Transverse colon (tissue), 4 donors: ENCODE data around the gene EXT2.

Experiments used
- CTCF ChIP-seq, 5 experiments: fragments of 200-600 bp in 3 of 5; fragments of 450-650 bp in 2 of 5; sonication (generic) in 3 of 5; IDR thresholded peaks; 1 replicate in 2 of 5; 2 replicates in 3 of 5; pipeline ENCODE4 v1.5.1; 2016 to 2017; ENCODE audit warnings: antibody characterized with exemption in 5 of 5, inconsistent platforms in 3 of 5, mild to moderate bottlenecking in 2 of 5, moderate library complexity in 1 of 5
- POLR2A ChIP-seq: fragments of 450-650 bp; IDR thresholded peaks from one replicate; pipeline ENCODE4 v1.6.1; 2016; ENCODE audit warnings: antibody characterized with exemption, mild to moderate bottlenecking, moderate library complexity
- POLR2AphosphoS5 ChIP-seq, 3 donors: sonication (generic); formaldehyde crosslinking; IDR thresholded peaks; one replicate each; pipeline ENCODE4 v1.6.1; 2016; ENCODE audit warnings: antibody characterized with exemption in 3 of 3

DNA sequence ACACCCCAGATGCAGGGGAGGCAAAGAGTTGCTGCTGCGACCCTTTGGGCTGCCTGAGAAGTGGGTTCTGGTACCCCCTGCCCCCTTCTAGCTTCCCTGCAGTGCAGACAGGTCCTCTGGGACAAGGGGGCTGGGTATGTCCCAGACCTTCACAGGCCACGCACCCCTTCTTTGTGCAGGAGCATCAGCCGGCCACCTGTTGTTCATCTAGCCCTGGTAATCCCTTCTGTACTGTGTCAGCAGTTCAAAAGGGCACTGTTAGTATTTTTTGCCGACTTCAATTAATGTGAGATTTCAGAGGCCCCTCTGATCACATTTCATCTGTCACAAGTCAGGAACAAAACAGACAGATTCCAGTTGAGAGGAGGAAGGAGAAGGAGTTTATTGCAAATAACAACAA lies 164.6 kb downstream of the EXT2 start:
- no peak for TF ChIP-seq POLR2A
- no peak for TF ChIP-seq CTCF (IDR thresholded peaks at IDR 0.05)
- TF ChIP-seq POLR2AphosphoS5 (IDR thresholded peaks at IDR 0.05): no peak
